Measurements from ENCODE around the gene ARHGAP30.
"Not testable (repeated sequence)": the region's sequence is repeated elsewhere in the genome, so short reads cannot be mapped to it uniquely, and the experiment has no call there.

The ARHGAP30 gene

DNA sequence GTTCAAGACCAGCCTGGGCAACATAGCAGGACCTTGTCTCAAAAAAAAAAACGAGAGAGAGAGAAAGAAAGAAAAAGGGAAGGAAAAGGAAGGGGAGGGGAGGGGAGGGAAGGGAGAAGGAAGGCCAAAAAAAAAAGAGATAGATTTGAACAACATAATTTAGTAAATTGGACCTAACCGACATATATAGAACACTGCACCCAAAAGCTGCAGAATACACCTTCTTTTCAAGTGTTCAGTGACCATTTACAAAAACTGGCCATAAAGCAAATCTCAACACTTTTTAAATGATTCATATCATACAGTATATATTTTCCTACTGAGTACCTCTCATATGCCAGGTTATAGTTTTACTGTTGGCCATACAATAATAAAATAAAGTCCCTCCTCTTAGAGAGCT is 37.8 kb downstream of the ARHGAP30 start:
- no peak for TF ChIP-seq ZFX (IDR thresholded peaks at IDR 0.05)
- TF ChIP-seq, protein P1, sequence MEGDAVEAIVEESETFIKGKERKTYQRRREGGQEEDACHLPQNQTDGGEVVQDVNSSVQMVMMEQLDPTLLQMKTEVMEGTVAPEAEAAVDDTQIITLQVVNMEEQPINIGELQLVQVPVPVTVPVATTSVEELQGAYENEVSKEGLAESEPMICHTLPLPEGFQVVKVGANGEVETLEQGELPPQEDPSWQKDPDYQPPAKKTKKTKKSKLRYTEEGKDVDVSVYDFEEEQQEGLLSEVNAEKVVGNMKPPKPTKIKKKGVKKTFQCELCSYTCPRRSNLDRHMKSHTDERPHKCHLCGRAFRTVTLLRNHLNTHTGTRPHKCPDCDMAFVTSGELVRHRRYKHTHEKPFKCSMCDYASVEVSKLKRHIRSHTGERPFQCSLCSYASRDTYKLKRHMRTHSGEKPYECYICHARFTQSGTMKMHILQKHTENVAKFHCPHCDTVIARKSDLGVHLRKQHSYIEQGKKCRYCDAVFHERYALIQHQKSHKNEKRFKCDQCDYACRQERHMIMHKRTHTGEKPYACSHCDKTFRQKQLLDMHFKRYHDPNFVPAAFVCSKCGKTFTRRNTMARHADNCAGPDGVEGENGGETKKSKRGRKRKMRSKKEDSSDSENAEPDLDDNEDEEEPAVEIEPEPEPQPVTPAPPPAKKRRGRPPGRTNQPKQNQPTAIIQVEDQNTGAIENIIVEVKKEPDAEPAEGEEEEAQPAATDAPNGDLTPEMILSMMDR (conservative IDR thresholded peaks at IDR 0.05) = no peak
- H3K27ac ChIP-seq = no peak overlapping the region

DNA sequence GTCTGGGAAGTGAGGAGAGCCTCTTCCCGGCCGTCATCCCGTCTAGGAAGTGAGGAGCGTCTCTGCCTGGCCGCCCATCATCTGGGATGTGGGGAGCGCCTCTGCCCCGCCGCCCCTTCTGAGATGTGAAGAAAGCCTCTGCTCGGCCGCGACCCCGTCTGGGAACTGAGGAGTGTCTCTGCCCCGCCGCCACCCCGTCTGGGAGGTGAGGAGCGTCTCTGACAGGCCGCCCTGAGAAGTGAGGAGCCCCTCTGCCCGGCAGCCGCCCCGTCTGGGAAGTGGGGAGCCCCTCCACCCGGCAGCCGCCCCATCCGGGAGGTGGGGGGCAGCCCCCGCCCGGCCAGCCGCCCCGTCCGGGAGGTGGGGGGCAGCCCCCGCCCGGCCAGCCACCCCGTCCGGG is 40.2 kb downstream of the ARHGAP30 start:
- H3K27ac ChIP-seq = not testable (repeated sequence)

DNA sequence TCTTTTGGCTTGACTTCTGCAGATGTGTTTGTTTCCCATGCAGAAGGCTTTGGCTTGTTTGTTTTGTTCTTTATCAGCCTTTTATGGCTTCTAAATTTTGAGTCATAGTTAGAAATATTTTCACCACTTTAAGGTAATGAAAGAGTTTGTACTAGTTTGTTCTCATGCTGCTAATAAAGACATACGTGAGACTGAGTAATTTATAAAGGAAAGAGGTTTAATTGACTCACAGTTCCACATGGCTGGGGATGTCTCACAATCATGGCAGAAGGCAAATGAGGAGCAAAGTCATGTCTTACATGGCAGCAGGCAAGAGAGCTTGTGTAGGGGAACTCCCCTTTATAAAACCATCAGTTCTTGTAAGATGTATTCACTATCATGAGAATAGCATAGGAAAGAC is 42.7 kb downstream of the ARHGAP30 start:
- H3K27ac ChIP-seq = not testable (repeated sequence)

DNA sequence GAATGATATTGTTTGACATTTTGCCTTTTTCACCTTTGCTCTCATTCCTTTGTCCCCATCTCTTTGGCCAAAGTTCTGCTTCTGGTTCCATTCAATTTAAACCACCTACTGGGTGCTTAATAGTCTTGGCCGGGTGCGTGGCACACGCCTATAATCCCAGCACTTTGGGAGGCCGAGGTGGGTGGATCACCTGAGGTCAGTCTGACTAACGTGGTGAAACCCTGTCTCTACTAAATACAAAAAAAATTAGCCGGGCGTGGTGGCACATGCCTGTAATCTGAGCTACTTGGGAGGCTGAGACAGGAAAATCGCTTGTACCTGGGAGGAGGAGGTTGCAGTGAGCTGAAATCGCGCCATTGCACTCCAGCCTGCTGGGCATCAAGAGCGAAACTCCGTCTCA is 47.3 kb downstream of the ARHGAP30 start:
- peak overlapping the region; percentile 12; the same call in 1 of the 2 replicates for H3K27ac ChIP-seq

DNA sequence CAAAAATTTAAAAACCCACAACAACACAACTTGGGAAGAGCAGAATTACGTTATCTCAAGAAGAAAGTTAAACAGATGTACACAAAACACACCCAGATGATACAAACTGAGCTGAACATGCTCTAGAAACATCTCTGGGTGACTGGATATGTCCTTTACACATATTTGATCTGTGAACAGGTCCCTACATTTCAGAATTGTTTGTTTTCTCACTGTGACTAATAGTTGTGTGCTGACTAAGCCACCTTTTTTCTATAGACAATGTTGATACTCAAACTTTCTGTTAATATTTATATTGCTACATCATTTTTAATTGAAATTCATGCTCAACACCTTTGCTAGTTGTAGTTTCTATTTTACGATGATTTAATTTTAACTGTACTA is 47.7 kb downstream of the ARHGAP30 start:
- no peak for TF ChIP-seq ZFX (IDR thresholded peaks at IDR 0.05)
- TF ChIP-seq, protein P1 (conservative IDR thresholded peaks at IDR 0.05) = no peak
- peak overlapping the region; percentile 86 for H3K27ac ChIP-seq

DNA sequence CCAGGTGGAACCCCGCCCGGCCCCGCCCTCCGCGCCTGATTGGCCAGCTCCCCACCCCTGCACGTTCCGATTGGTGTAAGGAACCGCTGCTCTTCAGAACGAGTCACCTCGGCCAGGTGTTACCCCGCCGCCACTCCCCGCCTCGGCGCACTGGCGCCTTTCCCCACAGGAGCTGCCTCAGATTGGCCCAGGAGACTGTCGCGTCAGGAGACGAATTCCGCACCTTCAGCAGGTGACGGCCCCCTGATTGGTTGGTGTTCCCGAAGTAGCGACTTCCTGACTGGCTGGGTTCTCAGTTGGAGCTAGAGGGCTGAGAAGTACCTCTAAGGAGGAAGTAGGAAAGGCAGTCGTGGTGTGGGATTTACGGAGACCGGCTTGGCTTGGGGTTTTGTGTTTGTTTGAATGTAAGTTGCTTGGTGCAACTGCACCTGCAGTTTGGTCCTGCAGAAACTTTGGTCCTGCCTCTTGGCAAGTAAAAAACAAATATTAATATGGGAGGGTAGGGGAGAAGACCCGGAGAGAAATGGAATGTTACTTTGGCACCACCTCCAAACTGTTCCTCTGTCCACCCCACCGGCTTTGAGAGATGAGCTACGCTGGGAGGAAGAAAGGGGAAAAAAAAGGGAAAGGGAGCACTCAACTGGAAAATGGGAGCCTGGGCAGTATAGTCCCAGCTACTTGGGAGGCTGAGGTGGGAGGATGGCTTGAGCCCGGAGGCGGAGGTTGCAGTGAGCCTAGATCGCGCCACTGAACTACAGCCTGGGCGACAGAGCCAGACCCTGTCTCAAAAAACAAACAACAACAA is 48.3 kb downstream of the ARHGAP30 start:
- peak overlapping the region; percentile 86 for H3K27ac ChIP-seq
- no peak for TF ChIP-seq ZFX (IDR thresholded peaks at IDR 0.05)
- TF ChIP-seq, protein P1 (conservative IDR thresholded peaks at IDR 0.05) = no peak

DNA sequence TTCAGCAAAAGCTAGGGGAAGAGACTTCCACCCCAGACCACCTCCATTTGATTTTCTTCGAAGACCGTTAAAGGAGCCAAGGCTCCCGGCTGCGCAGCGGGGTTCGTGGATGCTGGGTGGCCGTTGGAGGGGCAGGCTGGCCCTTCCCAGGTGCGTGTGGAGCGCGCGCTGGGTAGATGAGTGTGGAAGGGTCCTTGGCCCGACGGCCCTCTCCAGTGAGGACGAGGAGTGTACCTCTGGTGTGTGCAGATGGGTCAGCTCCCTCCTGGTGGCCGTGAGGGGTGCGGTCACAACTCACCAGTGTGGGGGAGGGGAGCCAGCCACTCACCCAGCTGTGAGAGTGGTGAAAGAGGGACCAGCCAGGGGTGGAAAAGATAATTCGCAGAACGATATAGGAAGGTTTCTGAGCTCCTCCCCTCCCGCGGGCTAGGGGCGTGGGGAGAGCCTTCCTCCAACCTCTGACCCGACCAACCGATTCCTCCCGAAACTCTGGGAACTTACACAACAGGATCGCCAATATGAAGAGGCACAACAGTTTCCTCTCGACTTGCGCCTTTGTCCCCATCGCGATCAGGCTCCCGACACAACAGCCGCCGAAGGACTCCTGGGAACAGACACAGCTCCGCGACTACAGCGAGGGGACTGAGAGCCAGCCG is 49.1 kb downstream of the ARHGAP30 start, which contains the start of gene F11R:
Gene F11R (minus strand): TSS at position 644 of the 656 bp plus-strand sequence. CDS start 79 bp downstream, at position 565.
- TF ChIP-seq, protein P1 (conservative IDR thresholded peaks at IDR 0.05) = no peak; the same call in 1 of the 2 replicates
- TF ChIP-seq ZFX (IDR thresholded peaks at IDR 0.05) = no peak
- H3K27ac ChIP-seq = peak within 1 kb of the TSS; percentile 86

DNA sequence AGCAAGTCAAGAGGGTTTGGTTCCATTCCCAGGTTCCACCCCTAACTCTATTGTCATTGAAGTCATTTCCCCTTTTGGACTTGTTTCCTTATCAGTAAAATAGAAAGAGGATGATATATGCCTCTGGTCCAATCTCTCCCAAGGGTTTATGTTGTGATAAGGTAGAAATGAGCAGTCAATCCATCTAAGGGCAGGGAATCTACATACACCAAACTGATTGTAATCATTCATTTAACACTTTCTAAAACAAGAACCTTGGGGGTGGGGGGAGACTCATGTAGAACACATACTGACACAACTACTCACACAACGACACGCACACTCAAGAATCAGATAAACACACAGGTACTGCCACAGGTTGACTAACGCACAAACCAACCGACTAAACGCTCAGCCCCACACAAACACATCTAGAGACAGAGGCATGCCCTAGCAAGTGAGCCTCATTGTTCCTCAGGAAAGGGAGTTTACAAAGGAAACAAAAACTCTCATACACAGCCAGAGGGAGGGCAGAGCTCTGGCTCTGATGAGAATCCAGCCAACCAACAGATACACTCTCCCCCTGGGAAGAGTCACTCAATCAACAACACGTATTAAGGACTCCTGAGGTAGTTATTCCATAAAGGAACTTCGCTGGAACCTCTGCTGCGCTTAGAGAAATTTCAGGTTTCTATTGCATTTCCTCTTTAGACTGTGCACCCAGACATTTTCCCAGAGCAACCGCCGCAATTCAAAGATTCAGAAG is 49.8 kb downstream of the ARHGAP30 start:
- H3K27ac ChIP-seq = peak overlapping the region; percentile 86
- no peak for TF ChIP-seq ZFX (IDR thresholded peaks at IDR 0.05)
- TF ChIP-seq, protein P1 (conservative IDR thresholded peaks at IDR 0.05) = no peak

DNA sequence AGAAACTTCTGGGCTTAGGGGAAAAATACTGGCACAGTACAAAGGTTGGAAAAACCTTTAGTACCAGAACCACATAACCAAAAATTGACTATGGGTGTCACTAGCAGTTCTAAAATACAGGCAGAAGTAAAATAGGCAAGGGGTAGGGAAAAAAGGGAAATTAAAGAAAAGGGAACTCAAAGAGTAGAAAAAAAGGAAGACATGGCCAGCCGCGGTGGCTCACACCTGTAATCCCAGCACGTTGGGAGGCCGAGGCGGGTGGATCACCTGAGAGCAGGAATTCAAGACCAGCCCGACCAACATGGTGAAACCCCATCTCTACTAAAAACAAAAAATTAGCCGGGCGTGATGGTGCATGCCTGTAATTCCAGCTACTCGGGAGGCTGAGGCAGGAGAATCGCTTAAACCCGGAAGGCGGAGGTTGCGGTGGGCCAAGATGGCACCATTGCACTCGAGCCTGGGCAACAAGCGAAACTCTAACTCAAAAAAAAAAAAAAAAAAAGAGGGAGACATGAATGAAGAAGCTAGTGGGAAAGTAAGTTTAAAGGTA is 50.5 kb downstream of the ARHGAP30 start:
- not testable (repeated sequence) for H3K27ac ChIP-seq
